NCI-H2196 (cell line): ENCODE measurements around the gene EBF4.

ENCODE experiments used
- DNase-seq: peaks from one replicate; lab custom pipeline; 2025; ENCODE audit not compliant: unreplicated experiment; lab: John Stamatoyannopoulos, UW

Gene EBF4, protein sequence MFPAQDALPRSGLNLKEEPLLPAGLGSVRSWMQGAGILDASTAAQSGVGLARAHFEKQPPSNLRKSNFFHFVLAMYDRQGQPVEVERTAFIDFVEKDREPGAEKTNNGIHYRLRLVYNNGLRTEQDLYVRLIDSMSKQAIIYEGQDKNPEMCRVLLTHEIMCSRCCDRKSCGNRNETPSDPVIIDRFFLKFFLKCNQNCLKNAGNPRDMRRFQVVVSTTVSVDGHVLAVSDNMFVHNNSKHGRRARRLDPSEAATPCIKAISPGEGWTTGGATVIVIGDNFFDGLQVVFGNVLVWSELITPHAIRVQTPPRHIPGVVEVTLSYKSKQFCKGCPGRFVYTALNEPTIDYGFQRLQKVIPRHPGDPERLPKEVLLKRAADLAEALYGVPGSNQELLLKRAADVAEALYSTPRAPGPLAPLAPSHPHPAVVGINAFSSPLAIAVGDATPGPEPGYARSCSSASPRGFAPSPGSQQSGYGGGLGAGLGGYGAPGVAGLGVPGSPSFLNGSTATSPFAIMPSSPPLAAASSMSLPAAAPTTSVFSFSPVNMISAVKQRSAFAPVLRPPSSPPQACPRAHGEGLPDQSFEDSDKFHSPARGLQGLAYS

GRCh38 chr20:2692036-2692885 lies at the start of gene EBF4:
Gene EBF4, plus strand, starts transcription at chr20:2692780. Its CDS starts 866 bp downstream, at chr20:2693646.
- peak; percentile 48 for DNase-seq

DNA sequence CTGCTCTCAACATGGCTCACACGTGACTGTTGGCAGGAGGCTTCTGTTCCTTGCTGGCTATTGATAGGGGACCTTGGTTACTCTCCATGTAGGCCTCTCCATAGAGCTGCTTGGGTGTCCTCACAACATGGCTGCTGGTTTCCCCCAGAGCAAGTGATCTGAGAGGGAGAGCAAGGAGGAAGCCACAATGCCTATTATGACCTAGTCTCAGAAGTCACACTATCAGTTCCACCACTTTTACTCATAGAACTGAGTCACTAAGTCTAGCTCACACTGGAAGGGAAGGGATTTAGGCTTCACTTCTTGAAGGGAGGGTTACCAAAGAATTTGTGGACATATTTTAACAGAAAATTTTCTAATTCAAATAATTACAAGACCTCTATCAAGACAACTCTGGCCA lies 48.9 kb upstream of the EBF4 start:
- DNase-seq = no peak

GRCh38 chr20:2651772-2652723 lies 40.5 kb upstream of the EBF4 start, which contains the start of gene NOP56:
Gene NOP56, plus strand, starts transcription at chr20:2652632. Its CDS starts 29 bp downstream, at chr20:2652661.
- peak; percentile 91 for DNase-seq

DNA sequence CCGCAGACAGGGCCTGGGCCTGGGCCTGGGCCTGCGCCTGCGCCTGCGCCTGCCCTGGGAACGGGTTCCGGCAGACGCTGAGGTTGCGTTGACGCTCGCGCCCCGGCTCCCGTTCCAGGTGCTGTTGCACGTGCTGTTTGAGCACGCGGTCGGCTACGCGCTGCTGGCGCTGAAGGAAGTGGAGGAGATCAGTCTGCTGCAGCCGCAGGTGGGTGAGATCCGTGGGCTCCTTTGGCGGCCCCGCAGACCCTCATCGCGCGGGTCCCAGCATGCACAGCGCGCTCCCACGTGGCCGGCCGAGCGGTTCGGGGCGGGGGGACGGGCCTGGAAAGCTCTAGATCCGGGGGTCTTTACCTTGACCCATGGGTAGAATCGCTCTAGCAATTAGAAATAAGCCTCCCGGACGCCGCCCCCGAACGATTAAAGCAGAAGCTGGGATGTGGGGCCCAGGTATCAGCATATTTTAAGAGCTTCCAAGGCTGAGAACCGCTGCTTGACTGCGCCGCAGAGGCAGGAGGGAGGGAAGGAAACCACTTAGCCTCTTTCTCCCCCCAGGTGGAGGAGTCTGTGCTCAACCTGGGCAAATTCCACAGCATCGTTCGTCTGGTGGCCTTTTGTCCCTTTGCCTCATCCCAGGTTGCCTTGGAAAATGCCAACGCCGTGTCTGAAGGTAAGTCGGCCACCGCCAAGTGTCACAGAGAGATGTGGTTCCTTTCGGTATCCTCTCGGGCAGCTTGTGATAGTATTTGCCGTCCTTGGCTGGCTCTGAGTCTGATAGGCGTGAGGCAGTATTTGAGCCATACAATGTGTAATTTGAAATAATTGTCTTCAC lies 39.6 kb upstream of the EBF4 start:
- DNase-seq = peak; percentile 50

GRCh38 chr20:2653556-2654383 lies 38.8 kb upstream of the EBF4 start:
- DNase-seq = no peak

DNA sequence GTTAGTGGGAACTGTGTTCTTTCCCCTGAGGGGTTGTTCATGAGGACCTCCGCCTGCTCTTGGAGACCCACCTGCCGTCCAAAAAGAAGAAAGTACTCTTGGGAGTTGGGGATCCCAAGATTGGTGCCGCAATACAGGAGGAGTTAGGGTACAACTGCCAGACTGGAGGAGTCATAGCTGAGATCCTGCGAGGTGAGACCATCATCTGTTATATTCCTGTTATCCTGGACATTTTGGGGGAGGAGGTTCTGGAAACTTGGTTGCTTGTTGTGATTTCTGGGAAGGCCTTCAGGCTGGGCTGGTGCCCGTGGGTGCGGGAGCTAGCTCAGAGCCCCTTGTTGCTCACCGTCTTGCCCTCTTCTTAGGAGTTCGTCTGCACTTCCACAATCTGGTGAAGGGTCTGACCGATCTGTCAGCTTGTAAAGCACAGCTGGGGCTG lies 38.2 kb upstream of the EBF4 start:
- no peak for DNase-seq

GRCh38 chr20:2654831-2655230 lies 37.7 kb upstream of the EBF4 start:
- no peak for DNase-seq

- DNase-seq = no peak
Measured at GRCh38 chr20:2655331-2656116, 37.1 kb upstream of the EBF4 start.

GRCh38 chr20:2656471-2657117 lies 36.0 kb upstream of the EBF4 start:
- DNase-seq = no peak

DNA sequence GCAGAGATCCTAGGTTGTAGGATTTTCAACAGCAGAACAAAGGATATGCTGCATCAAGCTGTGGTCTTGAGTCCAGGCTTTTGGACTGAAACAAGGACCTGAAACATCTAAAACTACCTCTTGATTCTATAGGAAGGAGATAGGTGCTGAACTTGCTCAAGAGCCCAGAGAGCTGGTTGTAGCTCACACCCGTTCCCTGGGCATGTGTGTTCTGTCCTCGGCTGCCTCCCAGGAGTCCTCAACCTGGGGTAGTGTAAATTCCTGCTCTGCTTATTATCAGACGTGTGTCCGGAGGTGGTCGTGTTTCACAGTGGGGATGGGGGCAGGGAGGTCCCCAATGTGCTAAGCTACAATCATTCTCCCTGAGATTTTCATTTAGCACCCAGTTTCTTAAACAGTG lies 35.3 kb upstream of the EBF4 start:
- DNase-seq = no peak

- DNase-seq = no peak
Measured at GRCh38 chr20:2657674-2658073, 34.9 kb upstream of the EBF4 start.

DNA sequence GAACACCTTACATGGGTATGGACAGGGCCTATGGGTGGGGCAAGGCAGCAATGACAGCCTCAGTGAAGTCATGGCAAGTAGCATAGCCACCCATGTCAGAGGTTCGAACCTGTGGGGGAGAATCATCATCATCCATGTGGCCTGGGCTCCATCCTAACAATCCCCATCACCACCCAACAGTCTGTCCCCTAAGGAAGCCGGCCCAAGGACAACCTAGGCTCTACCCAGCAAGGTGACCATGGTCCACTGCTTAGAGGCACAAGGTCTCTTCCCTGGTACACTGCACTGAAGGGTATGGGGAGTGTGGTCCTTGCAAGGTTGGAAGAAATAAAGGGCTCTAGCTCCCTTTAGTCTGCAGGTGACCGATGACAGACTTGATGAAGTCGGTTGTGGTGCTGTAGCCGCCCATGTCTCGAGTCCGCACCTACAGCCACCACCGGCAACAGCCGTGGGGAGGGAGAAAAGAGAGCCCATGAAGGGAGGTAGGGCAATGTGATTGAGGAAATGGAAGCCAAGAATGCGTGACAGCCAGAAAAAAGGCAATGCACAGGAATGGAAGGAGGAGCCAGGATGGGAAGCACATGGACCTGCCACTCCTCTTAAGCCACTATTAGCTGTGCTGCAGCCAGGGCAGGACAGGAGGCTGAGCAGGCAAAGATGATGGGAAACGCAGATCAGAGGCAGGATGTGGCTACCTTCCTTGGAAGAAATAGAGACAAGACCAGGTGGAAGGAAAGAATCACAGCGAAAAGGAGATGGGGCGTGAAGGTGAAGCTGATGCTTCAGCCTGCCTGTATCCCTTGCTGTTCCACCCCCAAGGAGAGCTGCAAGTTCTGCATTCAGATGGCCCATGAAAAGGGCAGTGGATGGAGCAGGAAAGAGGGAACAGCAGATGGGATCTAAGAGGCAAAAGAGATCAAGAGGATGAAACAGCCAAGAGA lies 33.9 kb upstream of the EBF4 start:
- no peak for DNase-seq

DNA sequence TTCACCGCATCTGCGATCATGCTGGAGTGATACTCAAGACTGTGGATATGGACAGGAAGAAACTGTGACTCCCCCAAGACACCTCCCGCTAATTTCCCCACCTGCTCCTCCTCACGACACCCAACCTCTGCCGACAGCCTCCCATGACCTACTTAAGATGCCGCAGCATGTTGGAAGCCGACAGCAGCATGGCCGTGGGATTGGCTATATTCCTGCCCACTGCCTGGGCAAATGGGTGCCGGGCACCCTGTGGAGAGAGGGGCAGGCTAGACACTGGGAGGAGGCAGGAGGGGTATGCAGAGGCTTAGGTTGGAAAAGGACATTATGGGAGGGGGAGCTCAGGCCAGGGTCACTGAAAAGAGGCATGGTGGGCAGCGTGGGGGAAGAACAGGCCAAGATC lies 33.0 kb upstream of the EBF4 start:
- DNase-seq = no peak

DNA sequence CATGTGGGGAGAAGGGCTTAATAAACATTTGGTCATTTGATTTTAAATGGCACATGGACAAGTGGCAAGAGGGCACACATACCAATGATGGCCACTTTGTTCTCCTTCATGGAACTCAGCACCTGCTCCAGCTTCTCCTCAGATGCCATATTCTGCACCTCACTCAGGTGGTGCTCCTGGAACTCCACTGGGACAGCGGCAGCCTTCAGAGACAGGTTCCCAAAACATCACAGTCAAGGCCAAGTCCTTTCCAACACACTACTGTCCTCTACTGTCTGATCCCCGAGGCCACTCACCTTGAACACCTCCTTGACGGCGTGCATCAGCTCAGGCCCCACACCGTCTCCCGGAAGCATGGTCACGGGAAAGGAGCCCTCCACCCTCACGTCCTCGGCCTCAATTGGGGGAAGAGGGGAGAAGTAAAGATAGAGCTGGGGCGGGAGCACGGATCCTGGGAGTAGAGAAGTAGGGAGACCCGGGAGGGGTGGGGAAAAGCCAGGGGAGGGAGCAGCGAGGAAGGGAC lies 29.2 kb upstream of the EBF4 start:
- no peak for DNase-seq

GRCh38 chr20:2663887-2664719 lies 28.5 kb upstream of the EBF4 start, which contains the start of gene IDH3B:
Gene IDH3B, minus strand, starts transcription at chr20:2664216. Its CDS starts 28 bp downstream, at chr20:2664188.
- DNase-seq = peak; percentile 93
